HepG2 (cell line): ENCODE results near the gene ARHGAP15. TPM values are rescaled to one million over a fixed set of nuclear protein-coding genes. Genes with fewer than 3 reads are reported as not detected.

Source experiments
- ATAC-seq: fragments of 200-7000 bp; cut with Tn5 transposase; 3 replicates; pipeline ENCODE4 v1.9.1; 2020; ENCODE audit warnings: mild to moderate bottlenecking, moderate library complexity
- BruUV-seq: library from RNA; stranded (reverse); fragments of 400-500 nt; replicated peaks from 2 replicates; lab custom pipeline; 2021; lab: Mats Ljungman, UMichigan
- CTCF ChIA-PET: fragments of 300-600 bp; formaldehyde crosslinking; extraction: SDS; loops from one replicate; lab custom pipeline; 2021; ENCODE audit warnings: low total read pairs, inconsistent platforms, low intra/inter-chr PET ratio; lab: Yijun Ruan, JAX
- POLR2A ChIA-PET: fragments of 350-600 bp; sonication (Branson Sonifier 250); formaldehyde crosslinking; loops from one replicate; lab custom pipeline; 2020; ENCODE audit warnings: antibody characterized with exemption, inconsistent platforms; lab: Yijun Ruan, JAX
- DNase-seq: peaks from one replicate; pipeline ENCODE4 v3.0.0-alpha.2; 2015; ENCODE audit warnings: low spot score
- FAIRE-seq: peaks from 3 replicates; lab custom pipeline; 2011; peaks lifted over from hg19 to GRCh38; lab: Jason Lieb, UNC
- H2AFZ ChIP-seq: one replicate; pipeline ENCODE4 v1.6.1; 2011; ENCODE audit warnings: low read length, inconsistent platforms
- H3K27ac ChIP-seq: fragments of 300-600 bp; 3 replicates; pipeline ENCODE4 v1.8.0; 2011; ENCODE audit warnings: mixed run types, mild to moderate bottlenecking, mixed read lengths, low read length, inconsistent platforms; ENCODE audit not compliant: insufficient read depth; ENCODE audit errors: extremely low read length
- H3K27me3 ChIP-seq, 2 experiments: fragments of 200-600 bp in 1 of 2; 2 replicates in 1 of 2; 3 replicates in 1 of 2; pipeline versions ENCODE4 v1.6.0 to v1.8.0; 2011; ENCODE audit warnings: low read length in 2 of 2, mild to moderate bottlenecking in 2 of 2, moderate library complexity in 2 of 2, inconsistent platforms in 1 of 2; ENCODE audit not compliant: insufficient read depth in 2 of 2, control insufficient read depth in 1 of 2
- H3K36me3 ChIP-seq, 2 experiments: fragments of 200-600 bp in 1 of 2; replicated peaks in 1 of 2; 2 replicates in 1 of 2; 3 replicates in 1 of 2; pipeline versions ENCODE4 v1.5.1 to v1.8.0; 2011; ENCODE audit warnings: low read length in 2 of 2, inconsistent platforms in 1 of 2; ENCODE audit not compliant: insufficient read depth in 2 of 2, control insufficient read depth in 1 of 2
- H3K4me1 ChIP-seq: 2 replicates; pipeline ENCODE4 v1.5.1; 2012; ENCODE audit warnings: low read length, inconsistent platforms; ENCODE audit not compliant: insufficient read depth
- H3K4me2 ChIP-seq: 2 replicates; pipeline ENCODE4 v1.6.0; 2011; ENCODE audit warnings: low read depth, low read length, inconsistent platforms
- H3K4me3 ChIP-seq, 3 experiments: fragments of 200-600 bp in 1 of 3; sonication (generic), shearing (Covaris generic) in 1 of 3; replicated peaks in 1 of 3; 2 replicates each; pipeline ENCODE4 v1.5.1; 2011 to 2016; ENCODE audit warnings: low read length in 3 of 3, inconsistent platforms in 2 of 3, low read depth in 2 of 3, mild to moderate bottlenecking in 2 of 3, control low read depth in 1 of 3, mixed read lengths in 1 of 3; ENCODE audit not compliant: insufficient read depth in 1 of 3
- H3K79me2 ChIP-seq: one replicate; pipeline ENCODE4 v1.6.1; 2011; ENCODE audit warnings: low read length, inconsistent platforms; ENCODE audit not compliant: insufficient read depth
- H3K9ac ChIP-seq: 2 replicates; pipeline ENCODE4 v1.6.0; 2011; ENCODE audit warnings: mild to moderate bottlenecking, low read depth, low read length, inconsistent platforms; ENCODE audit not compliant: insufficient read depth
- H3K9me3 ChIP-seq: 2 replicates; pipeline ENCODE4 v1.5.1; 2012; ENCODE audit warnings: mild to moderate bottlenecking, low read length
- H4K20me1 ChIP-seq: 2 replicates; pipeline ENCODE4 v1.6.0; 2011; ENCODE audit warnings: inconsistent platforms, mild to moderate bottlenecking, low read length, moderate library complexity; ENCODE audit not compliant: insufficient read depth
- EP300 ChIP-seq, 3 experiments: sonication (generic) in 1 of 3; formaldehyde crosslinking in 1 of 3; IDR thresholded peaks; 2 replicates each; pipeline versions ENCODE4 v1.5.1 to v1.6.1; 2011 to 2020; ENCODE audit warnings: low read depth in 2 of 3, low read length in 2 of 3, borderline replicate concordance in 1 of 3, improper control_type of control experiment in 1 of 3, mild to moderate bottlenecking in 1 of 3, missing genetic modification reagents in 1 of 3, moderate library complexity in 1 of 3
- RFX5 ChIP-seq: IDR thresholded peaks from 2 replicates; pipeline ENCODE4 v1.6.1; 2011; ENCODE audit warnings: low read depth, low read length, improper control_type of control experiment
- ZBTB2 ChIP-seq: sonication (generic); formaldehyde crosslinking; IDR thresholded peaks from 2 replicates; pipeline ENCODE4 v1.8.0; 2022; ENCODE audit warnings: low read depth, missing genetic modification reagents
- ZNF3 ChIP-seq: IDR thresholded peaks from 2 replicates; pipeline ENCODE4 v1.7.0; 2017; ENCODE audit warnings: inconsistent platforms
- ZNF800 ChIP-seq: sonication (generic); formaldehyde crosslinking; IDR thresholded peaks from 2 replicates; pipeline ENCODE4 v1.4.0; 2020; ENCODE audit warnings: missing genetic modification reagents
- WGBS: methylation state at CpG from one replicate; pipeline ENCODE4 v1.1.6; 2017; ENCODE audit warnings: low lambda C conversion rate; 5-methylcytosine and 5-hydroxymethylcytosine counted together
- in situ Hi-C: cut with HindIII; loops from 2 replicates; pipeline ENCODE4 v1.10.0; 2017; ENCODE audit warnings: low pct_unique_long_range_greater_than_20kb; ENCODE audit not compliant: extremely low pct_ligation_motif_present
- intact Hi-C: fragments of 100-400 bp; cut with micrococcal nuclease; formaldehyde crosslinking; loops from one replicate; pipeline ENCODE4 v1.10.0; 2022; ENCODE audit not compliant: unreplicated experiment
- polyA plus RNA-seq, 8 experiments: library from polyadenylated mRNA; depleted of rRNA in 3 of 8; stranded (reverse) in 7 of 8; unstranded in 1 of 8; fragments of >200 nt; fragmentation: Illumina TruSeq in 4 of 8; extraction: Trizol in 4 of 8; gene quantifications; 2 replicates each; pipeline versions ENCODE4 v1.2.1 to v1.2.3, GENCODE V29; 2011 to 2016; ENCODE audit warnings: low read depth in 4 of 8, missing spikeins in 1 of 8, mixed read lengths in 1 of 8; ENCODE audit not compliant: insufficient read depth in 1 of 8
- total RNA-seq, 5 experiments: library from RNA; depleted of rRNA; stranded (reverse); fragments of >200 nt; fragmentation: Illumina TruSeq; extraction: Trizol; gene quantifications; 2 replicates each; pipeline ENCODE4 v1.2.3, GENCODE V29; 2016; ENCODE audit warnings: low read depth in 1 of 5

The ARHGAP15 gene
- total and polyA plus RNA-seq, 2 of the 13 experiments (the other 11 are each of a cell fraction or from before 2014, with no cell fraction given) = 0.04 TPM; not detected in 1

GRCh38 chr2:143473820-143474219, 344.6 kb downstream of the ARHGAP15 start:
- DNase-seq = no peak
- no peak overlapping the region for H3K27ac ChIP-seq
- TF ChIP-seq RFX5 = no peak
- no peak for TF ChIP-seq ZBTB2
- TF ChIP-seq EP300 (IDR thresholded peaks at IDR 0.05; ENCODE audit: low read depth in 2 of 2, low read length in 2 of 2) = no peak
- no peak for TF ChIP-seq EP300 (CRISPR knock-in tag; IDR thresholded peaks at IDR 0.05; ENCODE audit: borderline replicate concordance)
- TF ChIP-seq ZNF800 (CRISPR knock-in tag) = no peak
- TF ChIP-seq ZNF3 = no peak
- no peaks in the 10 kb centered on the region for H4K20me1 ChIP-seq
- CTCF ChIA-PET = no interaction called here
- in situ Hi-C loops = no loop called here
- WGBS = 4% methylated on average over 3 of the region's 3 CpGs
- no peak overlapping the region for H2AFZ ChIP-seq
- H3K9ac ChIP-seq = no peak overlapping the region
- no TSS peak for BruUV-seq
- H3K79me2 ChIP-seq = no peaks in the 10 kb centered on the region
- FAIRE-seq = no peak
- no peak for ATAC-seq
- no peaks in the 10 kb centered on the region for H3K9me3 ChIP-seq
- intact Hi-C loops = no loop called here
- H3K36me3 ChIP-seq = no peaks in the 10 kb centered on the region
- no peak overlapping the region for H3K4me3 ChIP-seq
- no peak overlapping the region for H3K4me2 ChIP-seq
- POLR2A ChIA-PET = no interaction called here
- no peaks in the 10 kb centered on the region for H3K4me1 ChIP-seq
- H3K27me3 ChIP-seq = no peaks in the 10 kb centered on the region
